ENCODE results near the gene DMXL2. TPM values are rescaled to one million over a fixed set of nuclear protein-coding genes. Genes with fewer than 3 reads are reported as not detected.

Gene DMXL2, protein sequence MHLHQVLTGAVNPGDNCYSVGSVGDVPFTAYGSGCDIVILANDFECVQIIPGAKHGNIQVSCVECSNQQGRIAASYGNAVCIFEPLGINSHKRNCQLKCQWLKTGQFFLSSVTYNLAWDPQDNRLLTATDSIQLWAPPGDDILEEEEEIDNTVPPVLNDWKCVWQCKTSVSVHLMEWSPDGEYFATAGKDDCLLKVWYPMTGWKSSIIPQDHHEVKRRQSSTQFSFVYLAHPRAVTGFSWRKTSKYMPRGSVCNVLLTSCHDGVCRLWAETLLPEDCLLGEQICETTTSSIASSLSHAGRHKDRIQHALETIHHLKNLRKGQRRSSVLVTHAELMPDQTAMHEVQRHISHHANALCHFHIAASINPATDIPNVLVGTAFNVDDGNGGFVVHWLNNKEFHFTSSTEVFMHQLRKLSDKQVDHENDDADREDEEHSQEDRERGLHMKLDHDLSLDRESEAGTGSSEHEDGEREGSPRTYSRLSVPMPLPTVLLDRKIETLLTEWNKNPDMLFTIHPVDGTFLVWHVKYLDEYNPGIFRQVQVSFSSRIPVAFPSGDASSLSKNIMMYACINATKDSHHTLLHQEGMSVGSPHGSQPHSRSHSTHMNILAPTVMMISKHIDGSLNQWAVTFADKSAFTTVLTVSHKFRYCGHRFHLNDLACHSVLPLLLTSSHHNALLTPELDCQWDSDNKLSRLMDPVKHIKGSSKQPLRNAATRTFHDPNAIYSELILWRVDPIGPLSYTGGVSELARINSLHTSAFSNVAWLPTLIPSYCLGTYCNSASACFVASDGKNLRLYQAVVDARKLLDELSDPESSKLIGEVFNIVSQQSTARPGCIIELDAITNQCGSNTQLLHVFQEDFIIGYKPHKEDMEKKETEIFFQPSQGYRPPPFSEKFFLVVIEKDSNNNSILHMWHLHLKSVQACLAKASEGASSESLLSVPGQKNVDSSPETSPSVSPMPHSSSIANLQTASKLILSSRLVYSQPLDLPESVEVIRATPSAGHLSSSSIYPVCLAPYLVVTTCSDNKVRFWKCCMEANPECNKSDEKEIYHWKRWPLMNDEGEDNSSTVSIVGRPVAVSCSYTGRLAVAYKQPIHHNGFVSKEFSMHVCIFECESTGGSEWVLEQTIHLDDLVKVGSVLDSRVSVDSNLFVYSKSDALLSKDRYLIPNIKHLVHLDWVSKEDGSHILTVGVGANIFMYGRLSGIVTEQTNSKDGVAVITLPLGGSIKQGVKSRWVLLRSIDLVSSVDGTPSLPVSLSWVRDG (N-terminal part only)
- total RNA-seq: 1 to 10 TPM; 4.2 to 4.8 TPM

DNA sequence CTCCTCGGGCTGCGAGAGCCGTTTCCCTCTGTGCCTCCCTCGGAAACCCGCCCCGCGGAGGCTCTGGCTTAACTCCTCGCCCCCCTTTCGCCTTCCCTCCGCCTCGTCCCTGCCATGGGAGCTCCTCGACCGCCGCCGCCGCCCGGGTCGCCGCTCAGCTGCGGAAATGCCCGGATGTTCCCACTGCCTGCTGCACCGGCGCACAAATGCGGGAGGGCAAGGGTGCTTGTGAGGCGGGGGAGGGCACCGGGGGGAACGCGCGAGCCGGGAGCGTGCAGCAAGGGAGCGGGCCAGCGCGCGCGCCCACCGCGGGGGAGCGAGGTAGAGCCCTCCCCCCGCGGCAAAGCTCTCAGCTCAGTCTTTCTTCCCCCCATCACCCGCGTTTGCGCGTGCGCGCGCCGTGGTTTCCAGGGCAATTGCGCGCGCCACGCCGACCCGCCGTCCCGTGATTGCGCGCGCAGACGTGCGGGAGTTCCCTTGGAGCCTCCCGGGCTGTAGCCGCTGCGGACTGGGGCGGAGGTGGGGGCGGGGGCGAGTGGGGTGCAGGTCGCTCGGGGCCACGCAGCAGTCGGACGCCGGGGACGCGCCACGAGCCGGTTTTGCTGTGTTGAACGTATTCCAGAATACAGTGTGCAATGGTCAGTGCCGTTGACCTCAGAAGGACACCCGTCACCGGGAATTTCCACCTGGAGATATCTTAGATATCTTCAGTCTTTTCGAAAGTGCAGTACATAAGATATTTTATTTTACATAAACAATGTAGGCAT is at the start of gene DMXL2:
DMXL2 (minus strand) TSS at position 168 of the 767 bp plus-strand sequence. CDS start 226 bp downstream, outside the sequence.
- ATAC-seq (peak; percentile 68), DNase-seq (peak; percentile 73)
- intact Hi-C loops (cut with micrococcal nuclease): no loop called here
- Mint-ChIP-seq H3K4me3 (peak within 1 kb of the TSS; percentile 79), H3K27ac (peak within 1 kb of the TSS; percentile 68), H3K4me1 (ENCODE audit: low read depth) (peaks cover 20% of the 10 kb centered on the region), H3K36me3 (ENCODE audit: low read depth) (no peaks in the 10 kb centered on the region), H3K27me3 (peaks cover 27% of the 10 kb centered on the region), H3K9me3 (no peaks in the 10 kb centered on the region)
- ChIA-PET POLR2A (interaction anchor here (0.6 to 1.2 kb wide), 2 partner anchors 9 to 109 kb away, joined by 3 to 5 read pairs; no protein-coding TSS in a partner anchor), CTCF (interaction anchor here (1.0 to 5.7 kb wide), 4 partner anchors 9 to 634 kb away, joined by 3 to 23 read pairs (median 4); no protein-coding TSS in a partner anchor)
- TF ChIP-seq, protein P1, sequence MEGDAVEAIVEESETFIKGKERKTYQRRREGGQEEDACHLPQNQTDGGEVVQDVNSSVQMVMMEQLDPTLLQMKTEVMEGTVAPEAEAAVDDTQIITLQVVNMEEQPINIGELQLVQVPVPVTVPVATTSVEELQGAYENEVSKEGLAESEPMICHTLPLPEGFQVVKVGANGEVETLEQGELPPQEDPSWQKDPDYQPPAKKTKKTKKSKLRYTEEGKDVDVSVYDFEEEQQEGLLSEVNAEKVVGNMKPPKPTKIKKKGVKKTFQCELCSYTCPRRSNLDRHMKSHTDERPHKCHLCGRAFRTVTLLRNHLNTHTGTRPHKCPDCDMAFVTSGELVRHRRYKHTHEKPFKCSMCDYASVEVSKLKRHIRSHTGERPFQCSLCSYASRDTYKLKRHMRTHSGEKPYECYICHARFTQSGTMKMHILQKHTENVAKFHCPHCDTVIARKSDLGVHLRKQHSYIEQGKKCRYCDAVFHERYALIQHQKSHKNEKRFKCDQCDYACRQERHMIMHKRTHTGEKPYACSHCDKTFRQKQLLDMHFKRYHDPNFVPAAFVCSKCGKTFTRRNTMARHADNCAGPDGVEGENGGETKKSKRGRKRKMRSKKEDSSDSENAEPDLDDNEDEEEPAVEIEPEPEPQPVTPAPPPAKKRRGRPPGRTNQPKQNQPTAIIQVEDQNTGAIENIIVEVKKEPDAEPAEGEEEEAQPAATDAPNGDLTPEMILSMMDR (IDR thresholded peaks at IDR 0.05): no peak

DNA sequence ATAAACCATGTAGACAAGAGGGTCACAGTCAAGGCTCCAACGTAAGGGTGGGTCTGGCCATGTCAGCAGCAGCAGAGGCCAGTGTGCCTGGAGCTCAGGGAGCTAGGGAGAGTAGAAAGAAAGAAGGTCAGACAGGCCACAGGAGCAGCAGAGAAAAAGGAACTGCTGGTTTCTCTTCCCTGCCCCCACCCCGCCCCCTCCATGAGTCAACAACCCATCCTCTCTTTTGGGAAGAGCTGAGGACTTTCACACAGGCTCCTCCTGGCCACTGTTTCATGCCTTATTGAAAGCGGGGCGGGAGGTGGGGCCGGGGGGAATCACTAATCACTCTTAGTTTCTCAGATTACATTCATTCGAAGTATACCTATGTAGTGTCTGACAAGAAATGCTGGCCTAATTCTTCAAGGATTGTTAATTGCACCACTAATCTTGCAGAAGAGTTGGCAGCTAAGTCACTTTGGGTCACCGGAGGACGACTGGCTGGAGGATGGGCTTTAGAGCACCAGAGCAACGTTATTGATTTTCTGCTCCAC is 49.6 kb upstream of the DMXL2 start:
- no peak overlapping the region for H3K27ac Mint-ChIP-seq
- H3K27me3 Mint-ChIP-seq: peaks cover 13% of the 10 kb centered on the region
- no peaks in the 10 kb centered on the region for H3K9me3 Mint-ChIP-seq
- no peaks in the 10 kb centered on the region for H3K4me1 Mint-ChIP-seq (ENCODE audit: low read depth)
- ChIA-PET CTCF (interaction anchor here (0.8 kb wide), 1 partner anchor 22 kb away, joined by 3 read pairs; no protein-coding TSS in a partner anchor), POLR2A (no interaction called here)
- TF ChIP-seq, protein P1 (IDR thresholded peaks at IDR 0.05): no peak
- H3K36me3 Mint-ChIP-seq (ENCODE audit: low read depth): no peaks in the 10 kb centered on the region
- intact Hi-C loops (cut with micrococcal nuclease): no loop called here
- H3K4me3 Mint-ChIP-seq: no peak overlapping the region
- ATAC-seq: no peak
- no peak for DNase-seq

DNA sequence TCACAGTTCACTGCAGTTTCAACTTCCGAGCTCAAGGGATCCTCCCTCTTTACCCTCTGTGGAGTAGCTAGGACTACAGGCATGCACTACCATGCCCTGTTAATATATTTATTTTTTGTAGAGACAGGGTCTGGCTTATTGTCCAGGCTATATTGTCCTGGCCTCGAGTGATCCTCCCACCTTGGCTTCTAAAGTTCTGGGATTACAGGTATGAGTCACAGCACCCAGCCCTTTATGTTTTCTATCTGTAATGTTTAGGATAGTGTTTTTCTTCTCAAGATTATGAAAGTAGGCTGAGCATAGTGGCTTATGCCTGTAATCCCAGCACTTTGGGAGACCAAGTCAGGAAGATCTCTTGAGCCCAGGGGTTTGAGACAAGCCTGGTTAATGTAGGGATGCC is 46.8 kb upstream of the DMXL2 start:
- Mint-ChIP-seq H3K27me3 (peaks cover 16% of the 10 kb centered on the region), H3K27ac (no peak overlapping the region), H3K4me1 (ENCODE audit: low read depth) (no peaks in the 10 kb centered on the region), H3K36me3 (ENCODE audit: low read depth) (no peaks in the 10 kb centered on the region), H3K9me3 (no peaks in the 10 kb centered on the region), H3K4me3 (no peak overlapping the region)
- intact Hi-C loops (cut with micrococcal nuclease): no loop called here
- POLR2A ChIA-PET: interaction anchor here (0.7 kb wide), 1 partner anchor 10 kb away, joined by 7 read pairs; no protein-coding TSS in a partner anchor
- CTCF ChIA-PET: interaction anchor here (1.8 to 2.4 kb wide), 2 partner anchors 19 to 107 kb away, joined by 7 to 12 read pairs; no protein-coding TSS in a partner anchor
- DNase-seq: no peak
- TF ChIP-seq, protein P1 (IDR thresholded peaks at IDR 0.05): no peak
- no peak for ATAC-seq

DNA sequence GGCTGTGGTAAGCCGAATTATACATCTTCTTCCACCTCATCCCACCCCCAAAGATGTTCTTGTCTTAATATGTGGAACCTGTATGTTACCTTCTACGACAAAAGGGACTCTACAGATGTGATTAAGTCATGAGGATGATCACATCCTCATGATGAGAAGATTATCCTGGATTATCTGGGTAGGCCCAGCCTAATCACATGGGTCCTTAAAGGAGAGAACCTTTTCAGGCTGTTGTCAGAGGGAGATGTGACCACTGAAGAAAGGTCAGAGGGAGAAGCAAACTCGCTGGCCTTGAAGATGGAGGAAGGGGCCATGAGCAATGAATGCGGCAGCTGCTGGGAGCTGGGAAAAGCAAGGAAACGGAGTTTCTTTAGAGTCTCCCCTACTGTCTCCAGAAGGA is 45.9 kb upstream of the DMXL2 start:
- DNase-seq (no peak), ATAC-seq (no peak)
- intact Hi-C loops (cut with micrococcal nuclease): no loop called here
- H3K36me3 Mint-ChIP-seq (ENCODE audit: low read depth): no peaks in the 10 kb centered on the region
- CTCF ChIA-PET: no interaction called here
- peaks cover 16% of the 10 kb centered on the region for H3K27me3 Mint-ChIP-seq
- POLR2A ChIA-PET: no interaction called here
- no peaks in the 10 kb centered on the region for H3K4me1 Mint-ChIP-seq (ENCODE audit: low read depth)
- no peak overlapping the region for H3K4me3 Mint-ChIP-seq
- TF ChIP-seq, protein P1 (IDR thresholded peaks at IDR 0.05): no peak
- H3K9me3 Mint-ChIP-seq: no peaks in the 10 kb centered on the region
- H3K27ac Mint-ChIP-seq: no peak overlapping the region

Data from activated CD8-positive, alpha-beta T cell treated with anti-CD3 and anti-CD28 coated beads for 36 hours (primary cell).